Fibroblast of pulmonary artery (primary cell): ENCODE measurements around the gene AP1M1.

Experiments
- DNase-seq: peaks from one replicate; pipeline ENCODE4 v3.0.0-alpha.2; 2010; ENCODE audit warnings: low read depth
- H3K4me3 ChIP-seq: replicated peaks from 2 replicates; pipeline ENCODE4 v1.5.1; 2011; ENCODE audit warnings: low read depth, mild to moderate bottlenecking, control low read depth, low read length, moderate library complexity
- CTCF ChIP-seq: IDR thresholded peaks from 2 replicates; pipeline ENCODE4 v1.5.1; 2011; ENCODE audit warnings: mild to moderate bottlenecking, control low read depth, low read length, inconsistent platforms; ENCODE audit errors: missing control alignments

Gene AP1M1

DNA sequence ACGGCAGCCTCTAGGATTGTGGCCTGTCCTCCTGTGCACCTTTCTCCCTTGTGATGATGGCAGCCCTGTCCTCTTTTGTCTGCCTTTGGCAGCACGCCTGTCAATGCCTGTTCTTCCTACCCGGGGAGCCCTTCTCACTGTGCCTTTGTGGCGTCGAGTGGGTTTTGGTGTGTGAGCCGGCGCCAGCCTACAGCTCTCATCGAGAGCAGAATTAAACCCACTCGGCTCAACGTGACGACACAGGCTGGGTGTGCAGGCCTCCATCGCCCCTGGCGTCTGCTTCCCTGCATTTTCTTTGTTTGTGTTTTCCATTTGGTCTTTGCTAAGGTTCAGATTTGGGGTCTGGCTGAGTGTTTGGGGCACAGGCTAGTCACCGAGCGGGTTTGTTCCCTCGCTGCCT, 34.4 kb downstream of the AP1M1 start:
- no peak for TF ChIP-seq CTCF
- no peak overlapping the region for H3K4me3 ChIP-seq
- no peak for DNase-seq

GRCh38 chr19:16232568-16232967, 34.9 kb downstream of the AP1M1 start:
- no peak overlapping the region for H3K4me3 ChIP-seq
- no peak for DNase-seq
- TF ChIP-seq CTCF: no peak

DNA sequence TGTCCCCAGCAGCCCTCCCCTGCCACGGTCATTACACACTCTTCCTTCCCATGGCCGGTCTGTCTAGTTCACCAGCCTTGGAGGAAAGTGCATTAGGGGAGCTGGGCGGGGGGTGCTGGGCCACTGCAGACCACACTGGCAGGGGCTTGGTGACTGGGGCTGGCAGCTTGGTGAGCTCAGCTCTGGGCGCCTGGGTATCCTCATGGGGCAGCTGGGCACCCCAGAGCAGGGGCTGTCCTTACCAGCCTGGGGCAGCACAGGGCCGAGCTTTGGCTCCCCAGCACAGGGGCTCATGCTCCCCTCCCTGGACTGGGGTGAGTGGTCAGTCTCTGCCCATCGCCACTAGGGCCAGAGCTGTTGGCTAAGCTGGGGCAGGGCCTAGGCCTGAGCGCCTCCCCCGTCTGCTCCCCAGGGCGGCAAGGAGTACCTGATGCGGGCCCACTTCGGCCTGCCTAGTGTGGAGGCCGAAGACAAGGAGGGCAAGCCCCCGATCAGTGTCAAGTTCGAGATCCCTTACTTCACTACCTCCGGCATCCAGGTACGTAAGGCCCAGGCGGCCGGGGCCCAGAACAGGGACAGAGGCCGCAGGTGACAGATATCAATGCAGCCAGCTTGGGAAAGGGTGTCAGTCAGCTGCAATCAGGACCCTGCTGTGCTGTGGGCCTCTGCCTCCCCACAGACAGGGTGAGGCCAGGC, 35.5 kb downstream of the AP1M1 start:
- H3K4me3 ChIP-seq: no peak overlapping the region
- TF ChIP-seq CTCF: no peak
- no peak for DNase-seq

DNA sequence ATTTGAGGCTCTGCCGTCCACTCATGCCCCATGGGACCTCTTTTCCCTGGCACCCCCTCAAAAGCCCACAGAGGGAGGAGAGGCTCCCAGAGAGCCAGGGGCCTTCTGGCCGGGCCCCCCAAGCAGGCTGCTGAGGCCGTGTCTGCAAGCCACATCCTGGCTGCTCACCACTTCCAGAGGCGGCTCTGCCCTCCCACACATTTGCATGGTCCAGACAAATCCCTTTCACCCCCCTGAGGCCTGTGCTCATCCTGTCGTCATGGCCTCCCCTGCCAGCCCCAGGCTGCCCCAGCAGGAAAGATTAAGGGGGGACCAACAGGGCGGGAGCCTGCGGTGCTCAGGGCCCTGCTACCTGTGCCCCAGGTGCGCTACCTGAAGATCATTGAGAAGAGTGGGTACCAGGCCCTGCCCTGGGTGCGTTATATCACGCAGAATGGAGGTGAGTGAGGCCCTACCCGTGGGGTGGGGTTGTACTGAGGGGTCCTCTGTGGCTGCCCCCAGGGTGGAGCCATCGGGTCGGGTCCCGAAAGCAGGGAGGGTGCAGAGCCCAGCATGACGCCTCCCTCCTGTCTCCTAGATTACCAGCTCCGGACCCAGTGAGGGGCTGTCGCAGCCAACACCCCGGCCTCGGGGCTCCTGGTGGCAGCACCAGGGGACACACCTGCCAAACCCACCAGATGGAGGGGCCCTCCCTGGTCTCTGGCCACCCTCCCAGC, 36.3 kb downstream of the AP1M1 start:
- H3K4me3 ChIP-seq: no peak overlapping the region
- TF ChIP-seq CTCF: no peak
- no peak for DNase-seq

DNA sequence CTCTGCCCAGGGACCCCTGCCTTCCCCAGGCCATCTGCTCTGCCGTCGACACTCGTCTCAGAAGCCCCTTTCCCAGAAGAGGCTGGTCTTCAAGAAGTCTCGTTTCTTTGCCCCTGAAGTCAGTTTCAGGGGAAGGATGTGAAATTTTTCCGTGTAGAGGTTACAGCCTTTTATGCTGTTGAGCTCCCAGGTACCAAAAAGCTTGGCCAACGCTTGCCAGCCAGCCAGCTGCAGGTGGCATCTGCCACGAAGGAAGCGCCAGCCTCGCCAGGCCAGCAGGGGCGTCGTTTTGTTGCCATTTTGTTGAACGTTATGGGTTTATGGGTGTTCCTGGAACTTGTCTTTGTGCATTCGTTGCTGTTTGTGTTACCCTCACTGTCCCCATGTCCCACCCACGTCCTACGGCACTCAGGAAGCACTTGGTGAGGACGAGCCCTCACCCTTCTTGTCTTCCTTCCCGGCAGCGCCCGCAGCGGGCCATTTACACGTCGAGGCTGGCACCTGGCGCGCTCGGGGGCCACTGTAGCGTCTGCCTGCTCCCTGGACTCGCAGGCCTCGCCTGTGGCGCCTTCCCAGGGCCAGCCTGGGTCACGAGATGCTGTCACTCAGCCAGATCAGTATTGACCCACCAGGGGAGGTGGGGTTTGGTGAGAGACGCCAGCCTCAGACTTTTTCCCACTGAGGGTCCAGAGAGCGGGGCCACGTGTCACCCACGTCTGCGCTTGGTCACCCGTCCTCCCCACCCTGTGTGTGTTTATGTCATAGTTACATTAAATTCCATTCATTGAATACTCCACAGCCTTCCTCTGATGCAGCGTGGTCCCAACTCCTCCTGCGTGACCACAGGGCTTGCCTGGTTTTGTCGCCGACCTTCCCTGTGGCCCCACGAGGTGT, 37.1 kb downstream of the AP1M1 start:
- H3K4me3 ChIP-seq: no peak overlapping the region
- DNase-seq: no peak
- no peak for TF ChIP-seq CTCF

GRCh38 chr19:16235811-16236652, 38.3 kb downstream of the AP1M1 start:
- no peak overlapping the region for H3K4me3 ChIP-seq
- TF ChIP-seq CTCF: no peak
- DNase-seq: no peak
